ENCODE data around the gene GRK3.
"Not testable (repeated sequence)": the region's sequence is repeated elsewhere in the genome, so short reads cannot be mapped to it uniquely, and the experiment has no call there.

The GRK3 gene

DNA sequence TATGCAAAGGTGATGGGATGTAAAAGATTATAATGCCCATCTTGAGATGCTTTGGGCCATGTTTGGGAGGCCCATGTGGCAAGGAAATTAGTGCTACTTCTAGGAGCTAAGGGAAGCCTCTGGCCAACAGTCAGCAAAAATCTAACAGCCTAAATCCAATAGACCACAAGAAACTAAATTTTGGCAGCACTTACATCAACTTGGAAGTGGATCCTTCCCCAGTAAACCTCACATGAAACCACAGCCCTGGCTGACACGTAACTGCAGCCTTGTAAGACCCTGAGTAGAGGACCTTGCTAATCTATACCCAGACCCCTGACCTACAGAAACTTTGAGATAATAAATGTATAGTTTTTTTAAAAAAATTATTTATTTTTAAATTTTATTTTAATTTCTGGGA lies 13.1 kb upstream of the GRK3 start:
- DNase-seq (ENCODE audit: low read depth): no peak

DNA sequence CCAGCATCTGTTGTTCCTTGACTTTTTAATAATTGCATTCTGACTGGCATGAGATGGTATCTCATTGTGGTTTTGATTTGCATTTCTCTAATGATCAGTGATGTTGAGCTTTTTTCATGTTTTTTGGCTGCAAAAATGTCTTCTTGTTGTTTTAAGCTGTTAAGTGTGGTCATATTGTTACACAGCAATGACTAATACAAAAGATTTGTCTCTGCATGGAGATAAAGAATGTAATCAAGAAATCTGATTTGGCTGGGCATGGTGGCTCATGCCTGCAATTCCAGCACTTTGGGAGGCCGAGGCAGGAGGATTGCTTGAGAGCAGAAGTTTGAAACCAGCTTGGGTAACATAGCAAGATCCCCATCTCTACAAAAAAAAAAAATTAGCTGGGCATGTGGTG lies 12.1 kb upstream of the GRK3 start:
- DNase-seq (ENCODE audit: low read depth): not testable (repeated sequence)

DNA sequence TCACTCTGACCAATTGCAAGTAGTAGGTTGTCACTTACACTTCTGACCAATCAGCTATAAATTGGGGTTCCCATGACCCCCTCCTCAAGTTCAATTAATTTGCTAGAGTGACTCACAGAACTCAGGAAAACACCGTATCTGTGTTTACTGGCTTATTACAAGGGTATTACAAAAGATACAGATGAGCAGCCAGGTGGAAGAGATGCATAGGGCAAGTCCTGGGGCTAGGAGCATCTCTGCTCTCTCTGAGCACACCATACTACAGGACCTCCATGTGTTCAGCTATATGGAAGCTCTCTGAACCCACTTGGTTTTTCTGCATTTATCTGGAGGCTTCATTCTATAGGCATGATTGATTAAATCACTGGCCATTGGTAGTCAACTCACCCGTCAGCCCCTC lies 11.3 kb upstream of the GRK3 start:
- DNase-seq (ENCODE audit: low read depth): no peak

DNA sequence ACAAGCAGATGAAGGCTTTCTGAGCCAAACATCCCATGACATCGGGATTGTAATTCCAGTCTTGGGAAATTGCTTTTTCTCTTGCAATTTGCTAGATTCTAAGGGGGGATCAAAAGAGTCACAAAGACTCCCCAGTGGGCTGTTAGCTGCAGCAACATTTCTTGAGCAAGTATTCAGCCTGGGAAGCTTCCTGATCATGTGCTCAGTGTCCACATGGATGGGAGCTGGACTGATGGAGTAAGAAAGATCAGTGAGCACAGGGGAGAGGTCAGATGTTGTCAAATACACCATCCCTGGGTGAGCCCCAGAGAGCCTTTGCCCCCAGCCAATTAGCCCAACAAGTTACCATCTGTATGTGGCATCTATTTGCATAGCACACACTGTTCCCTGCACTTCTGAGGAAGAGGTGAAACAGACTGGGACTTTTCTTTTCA lies 10.2 kb upstream of the GRK3 start:
- DNase-seq (ENCODE audit: low read depth): no peak

DNA sequence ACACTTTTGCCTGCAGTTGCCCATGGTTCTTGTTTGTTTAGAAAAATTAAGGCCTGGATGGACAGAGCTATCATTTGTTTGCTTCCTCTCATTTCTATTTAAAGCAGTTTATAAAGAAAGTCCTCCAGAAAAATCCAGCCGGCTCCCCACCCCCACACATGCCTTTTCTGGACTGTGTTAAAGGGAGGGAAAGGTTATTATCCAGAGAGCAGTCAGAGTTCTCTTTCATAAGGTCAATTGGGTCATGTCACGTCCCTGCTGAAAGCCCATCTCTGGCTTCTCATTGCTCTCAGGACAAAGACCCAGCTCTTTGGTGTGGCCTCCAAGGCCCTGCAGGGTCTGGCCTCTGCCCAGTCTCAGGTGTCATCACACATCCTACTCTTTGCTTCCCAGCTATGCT lies 9.8 kb upstream of the GRK3 start:
- no peak for DNase-seq (ENCODE audit: low read depth)

DNA sequence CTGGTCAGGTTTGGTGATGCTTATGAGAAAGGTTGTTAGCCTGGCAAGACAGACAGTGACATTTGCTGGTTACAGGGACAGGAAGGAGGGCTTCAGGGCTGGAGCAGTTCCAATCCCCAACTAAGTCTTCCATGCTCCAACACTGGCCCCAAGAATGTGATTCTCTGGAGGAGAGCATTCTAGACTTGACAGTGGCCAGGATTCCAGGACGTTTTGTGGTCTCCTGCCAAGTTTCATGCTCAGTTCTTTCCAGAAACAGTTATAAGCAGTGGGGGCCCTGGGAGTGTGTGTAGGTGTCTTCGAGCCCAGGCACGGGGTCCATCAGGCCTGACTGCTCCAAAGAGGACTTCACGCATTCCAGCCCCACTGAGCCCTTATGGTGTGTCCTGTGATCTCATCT lies 8.9 kb upstream of the GRK3 start:
- no peak for DNase-seq (ENCODE audit: low read depth)

DNA sequence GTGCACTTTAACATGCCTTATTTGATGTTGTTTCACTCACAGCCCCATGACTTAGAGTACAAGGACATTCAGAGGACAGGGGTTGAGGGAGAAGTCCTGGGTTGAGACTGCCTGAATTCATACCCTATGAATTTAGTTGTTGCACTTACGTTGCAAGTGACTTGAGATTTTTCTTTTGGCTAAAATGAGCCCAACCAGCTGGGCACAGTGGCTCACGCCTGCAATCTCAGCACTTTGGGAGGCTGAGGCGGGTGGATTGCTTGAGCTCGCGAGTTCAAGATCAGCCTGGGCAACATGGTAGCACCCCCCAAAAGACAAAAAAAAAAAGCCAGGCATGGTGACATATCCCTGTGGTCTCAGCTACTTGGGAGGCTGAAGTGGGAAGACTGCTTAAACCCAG lies 7.3 kb upstream of the GRK3 start:
- no peak for DNase-seq (ENCODE audit: low read depth)

DNA sequence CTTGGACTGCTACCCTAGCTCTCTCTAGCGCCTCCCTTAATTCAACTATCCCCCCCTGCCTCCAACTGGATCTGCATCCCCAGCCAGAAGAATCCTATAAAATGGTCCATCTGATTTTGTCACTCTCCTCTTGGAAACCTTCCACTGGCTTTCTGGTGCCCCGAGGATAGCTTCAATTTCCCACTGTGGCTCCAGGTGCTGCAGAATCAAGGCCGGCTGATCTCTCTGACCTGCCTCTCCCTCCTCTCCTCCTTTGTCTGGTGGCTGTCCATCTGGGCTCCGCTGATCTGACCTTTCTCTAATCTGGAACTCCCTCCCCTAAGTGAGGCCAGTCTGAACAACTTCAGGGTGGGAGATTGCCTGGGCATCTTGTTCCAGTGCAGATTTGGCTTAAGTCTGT lies 6.1 kb upstream of the GRK3 start:
- no peak for DNase-seq (ENCODE audit: low read depth)

DNA sequence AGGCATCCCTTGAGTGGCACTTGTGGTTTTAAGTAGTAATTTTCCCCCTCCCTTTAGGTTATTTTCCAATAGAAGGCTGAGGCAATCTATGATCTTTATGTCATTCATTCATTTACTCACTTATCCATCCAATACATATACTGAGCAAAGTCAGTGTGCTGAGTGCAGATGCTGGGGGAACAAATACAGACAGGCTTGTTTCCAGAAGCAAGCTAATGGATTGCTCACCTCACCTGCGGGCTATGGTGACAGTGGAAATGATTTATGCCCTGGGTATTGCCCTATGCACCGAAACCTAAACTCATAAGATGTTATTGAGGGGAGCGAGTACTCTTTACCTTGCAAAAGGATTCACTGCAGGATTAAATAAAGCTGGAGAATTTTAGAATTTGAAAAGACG lies 4.6 kb upstream of the GRK3 start:
- not testable (repeated sequence) for DNase-seq (ENCODE audit: low read depth)

DNA sequence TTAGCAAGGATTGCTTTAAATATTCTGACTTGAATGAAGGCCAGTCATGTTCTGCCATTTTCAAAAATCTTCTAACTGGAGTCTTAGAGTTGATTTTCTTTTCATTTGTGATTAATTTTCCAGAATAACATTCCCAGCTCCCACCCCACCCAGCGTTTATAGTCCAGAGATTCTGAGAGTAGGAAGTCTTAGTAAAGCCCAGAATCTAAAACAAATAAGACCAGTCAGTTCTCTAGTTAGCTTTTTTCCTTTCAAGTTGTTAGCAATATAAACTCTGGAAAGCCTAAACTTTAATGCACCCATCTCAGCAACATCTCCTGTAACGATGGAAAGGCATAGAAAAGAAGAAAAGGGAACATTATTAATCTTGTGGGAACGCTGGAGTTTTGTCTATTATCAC lies 3.3 kb upstream of the GRK3 start:
- not testable (repeated sequence) for DNase-seq (ENCODE audit: low read depth)

DNA sequence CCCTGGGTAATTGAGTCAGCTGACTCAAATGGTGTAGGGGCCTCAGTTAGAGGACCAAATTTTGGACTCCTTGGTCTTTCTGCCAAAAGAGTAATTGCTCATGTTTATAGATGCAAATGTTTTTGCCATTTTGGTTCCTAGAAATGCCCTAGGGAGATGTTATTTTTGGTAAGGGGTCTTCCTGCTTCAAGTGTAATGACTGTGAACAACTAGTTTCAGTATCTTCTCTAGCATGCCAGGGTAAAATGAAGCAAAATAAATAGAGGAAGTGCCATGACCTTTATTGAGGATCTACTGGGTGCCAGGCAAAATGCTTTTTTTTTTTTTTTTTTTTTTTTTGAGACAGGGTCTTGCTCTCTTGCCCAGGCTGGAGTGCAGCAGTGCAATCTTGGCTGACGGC lies 2.5 kb upstream of the GRK3 start:
- DNase-seq (ENCODE audit: low read depth): not testable (repeated sequence)

DNA sequence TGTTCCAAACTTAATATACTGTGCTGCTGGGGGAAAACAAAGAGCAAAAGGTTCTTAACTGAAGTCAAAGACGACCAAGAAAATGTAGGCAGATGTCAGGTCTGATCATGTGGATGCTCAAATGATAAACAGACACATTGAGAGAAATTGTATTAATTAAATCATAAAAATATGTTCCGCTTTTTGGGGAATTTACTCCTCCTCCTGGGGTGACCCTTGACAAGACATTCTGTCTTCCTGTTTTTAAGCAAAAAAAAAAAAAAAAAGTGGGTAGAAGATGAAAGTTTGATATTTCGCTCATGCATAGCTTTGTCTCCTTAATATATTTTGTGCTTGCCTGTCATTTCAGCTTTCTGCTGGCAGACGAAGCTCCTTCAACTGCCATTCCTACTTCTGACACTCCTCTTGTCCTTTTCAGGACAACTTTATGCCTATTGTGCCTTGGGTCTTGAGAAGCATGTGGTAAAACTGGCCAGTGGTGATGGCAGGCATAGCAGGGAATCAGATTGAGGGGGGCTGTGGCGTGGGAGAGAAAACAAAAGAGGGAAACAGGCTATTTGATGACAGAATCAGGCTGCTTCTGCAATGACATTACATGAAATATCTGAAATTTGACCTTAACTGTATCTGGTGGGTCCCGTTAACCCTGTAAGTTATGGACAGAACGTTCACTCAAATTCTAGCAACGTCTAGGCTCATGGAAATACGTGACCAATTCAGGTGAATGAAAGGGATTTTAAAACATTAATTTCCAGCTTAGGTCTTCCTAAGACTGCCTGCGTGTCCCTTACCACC lies 1.3 kb upstream of the GRK3 start:
- not testable (repeated sequence) for DNase-seq (ENCODE audit: low read depth)

DNA sequence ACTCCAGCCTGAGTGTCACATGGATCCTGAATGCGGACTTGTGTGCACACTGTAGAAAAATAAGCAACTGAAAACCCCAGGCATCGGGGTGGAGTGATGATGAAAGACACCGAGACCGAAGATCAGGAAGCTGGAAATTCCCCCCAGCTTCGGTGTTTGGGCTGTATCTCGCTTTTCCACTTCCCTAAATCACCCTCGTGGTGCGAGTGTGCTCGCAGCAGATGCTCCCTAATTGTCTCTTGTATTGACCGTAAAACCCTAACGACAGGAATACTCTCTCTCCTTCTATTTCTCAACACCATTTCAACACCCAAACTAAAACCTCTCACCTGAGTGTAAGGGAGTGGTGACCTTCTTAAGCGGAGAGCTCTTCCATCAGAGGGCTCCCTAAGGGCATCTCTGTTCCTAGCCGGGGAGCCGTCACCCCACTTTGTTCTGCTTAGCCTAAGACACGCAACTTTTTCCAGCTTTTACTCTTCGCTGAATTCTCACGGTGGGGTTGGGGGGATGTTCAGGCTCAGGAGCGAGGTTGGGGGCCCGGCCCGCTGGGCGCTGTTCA lies 635 bp upstream of the GRK3 start:
- peak; percentile 16 for DNase-seq (ENCODE audit: low read depth)

DNA sequence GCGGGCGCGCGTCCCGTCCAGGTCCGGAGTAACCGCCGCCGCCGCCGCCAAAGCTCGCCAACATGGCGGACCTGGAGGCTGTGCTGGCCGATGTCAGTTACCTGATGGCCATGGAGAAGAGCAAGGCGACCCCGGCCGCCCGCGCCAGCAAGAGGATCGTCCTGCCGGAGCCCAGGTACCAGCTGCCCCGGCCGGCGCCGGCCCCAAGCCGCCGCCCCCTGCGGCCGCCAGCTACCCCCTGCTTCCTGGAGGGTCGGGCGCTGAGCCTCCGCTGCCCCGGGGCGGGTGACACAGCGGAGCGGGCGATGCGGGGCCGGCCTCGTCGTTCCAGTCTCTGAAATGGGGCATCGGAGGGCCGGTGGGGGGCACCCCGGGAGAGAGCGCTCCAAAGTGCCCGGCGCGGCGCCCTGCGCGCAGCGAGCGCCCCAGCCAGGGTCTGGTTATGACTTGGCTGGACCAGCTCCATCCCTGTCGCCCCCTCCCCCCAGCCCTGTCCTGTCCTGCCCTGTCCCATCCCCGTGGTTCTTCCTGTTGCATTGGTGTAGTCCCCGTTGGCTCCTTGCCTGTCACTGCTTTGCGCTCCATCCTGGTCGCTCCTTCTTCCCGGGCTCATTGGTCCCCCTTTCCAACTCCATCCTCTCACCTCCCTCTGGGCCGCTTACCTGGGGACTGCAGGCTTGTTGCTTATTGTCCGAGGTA lies 653 bp downstream of the GRK3 start:
- DNase-seq (ENCODE audit: low read depth): peak; percentile 5

DNA sequence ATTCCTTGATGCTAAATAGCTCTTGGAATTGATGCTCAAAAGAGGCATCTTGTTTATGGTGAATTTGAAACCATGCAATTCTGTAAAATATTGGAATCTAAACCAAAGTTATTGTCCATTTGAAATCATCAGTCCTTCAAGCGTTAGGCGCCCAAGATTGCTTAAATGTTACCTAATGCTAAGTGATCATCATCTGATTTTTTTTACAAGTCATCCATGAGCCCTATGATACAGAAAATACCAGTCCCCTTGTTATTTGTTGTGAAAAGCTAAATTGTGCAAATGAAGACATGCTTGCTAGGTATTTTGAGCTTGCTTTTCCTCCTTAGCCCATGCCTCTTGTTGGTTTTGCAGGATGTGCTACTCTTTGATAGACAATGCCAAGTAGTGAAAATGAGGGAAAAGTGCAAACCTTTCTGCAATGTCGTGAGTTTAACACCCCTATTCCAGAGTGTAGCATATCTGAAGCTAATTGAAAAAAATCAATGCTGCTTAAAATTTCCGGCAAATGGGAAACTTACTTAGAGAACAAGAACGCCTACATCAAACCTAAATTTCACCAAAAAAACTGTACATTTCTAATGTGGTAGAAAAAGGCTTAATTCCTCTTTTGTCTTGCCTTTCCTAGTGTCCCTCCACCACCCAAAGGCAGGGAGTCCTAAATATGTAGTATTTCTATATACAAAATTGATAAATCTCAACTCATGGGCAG lies 1.9 kb downstream of the GRK3 start:
- DNase-seq (ENCODE audit: low read depth): no peak

DNA sequence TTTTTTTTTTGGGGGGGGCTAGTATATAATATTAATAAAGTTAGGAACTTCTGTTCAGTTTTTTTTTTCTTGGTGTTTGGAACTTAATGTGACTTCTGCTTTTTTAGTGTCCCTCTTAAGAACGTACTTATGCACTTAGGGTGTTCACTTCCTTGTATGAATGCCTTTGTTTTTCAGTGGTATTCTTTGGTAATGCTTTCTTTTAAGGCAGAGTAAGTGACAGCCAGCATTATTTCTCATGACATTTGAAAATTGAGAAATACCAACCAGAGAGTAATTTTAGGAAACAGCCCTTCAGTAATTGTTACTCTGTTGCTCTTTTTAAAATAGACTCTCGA lies 2.4 kb downstream of the GRK3 start:
- DNase-seq (ENCODE audit: low read depth): no peak

DNA sequence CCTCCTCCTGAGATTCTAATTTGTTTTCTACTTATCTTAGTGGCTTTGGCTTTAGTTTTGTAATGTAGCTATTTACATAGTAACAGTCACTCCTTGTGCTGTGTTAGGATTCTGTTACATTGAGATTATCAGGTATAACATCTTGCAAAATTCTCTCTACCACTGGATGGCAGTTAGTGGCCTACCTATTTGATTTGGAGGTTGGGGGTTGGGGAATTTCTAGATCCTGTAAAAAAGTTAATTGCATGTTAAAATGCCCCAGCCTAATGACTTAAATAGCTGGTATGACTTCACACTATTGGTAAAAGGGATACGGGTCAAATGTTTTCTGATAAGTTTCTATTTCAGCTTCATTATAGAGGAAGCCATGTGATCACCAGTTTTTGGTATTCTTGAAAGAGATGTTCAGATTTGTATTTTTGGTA lies 2.8 kb downstream of the GRK3 start:
- DNase-seq (ENCODE audit: low read depth): no peak

DNA sequence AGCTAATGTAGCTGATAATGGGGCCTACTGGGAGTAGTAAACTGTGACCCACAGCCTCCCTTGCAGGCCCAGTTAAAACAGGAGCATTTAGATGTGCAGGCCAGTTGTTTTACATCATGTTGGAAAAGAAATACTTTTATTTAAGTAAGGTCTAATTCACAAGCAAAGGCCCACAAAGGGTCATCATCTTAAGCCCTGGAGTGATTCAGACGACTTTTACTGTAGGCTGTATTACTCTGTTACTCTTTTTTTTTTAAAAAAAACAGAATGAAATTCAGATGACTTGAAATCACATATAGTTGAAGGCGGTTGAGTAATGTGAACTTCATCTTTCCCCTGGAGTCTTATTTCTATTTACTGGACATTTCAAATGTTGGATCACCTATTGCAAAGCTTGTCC lies 3.6 kb downstream of the GRK3 start:
- DNase-seq (ENCODE audit: low read depth): not testable (repeated sequence)

DNA sequence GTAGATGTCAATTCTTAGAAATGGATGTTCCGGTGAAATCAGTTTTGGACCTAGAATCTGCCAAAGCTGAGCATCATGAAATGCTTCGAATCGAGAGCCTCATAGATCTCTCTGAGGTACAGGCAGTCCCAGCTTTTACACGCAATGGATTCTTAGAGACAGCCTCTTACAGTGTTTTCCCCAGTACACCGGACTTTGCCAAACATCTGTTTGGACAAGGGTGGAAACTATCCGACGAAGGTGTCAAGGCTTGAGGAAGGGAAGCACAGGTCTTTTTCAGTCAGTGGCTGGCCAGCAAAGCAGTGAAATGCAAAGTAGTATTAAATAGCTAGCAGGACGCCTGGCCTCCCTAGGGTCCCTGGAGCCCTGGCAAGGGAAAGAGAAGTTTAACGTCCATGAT lies 4.9 kb downstream of the GRK3 start:
- DNase-seq (ENCODE audit: low read depth): no peak

DNA sequence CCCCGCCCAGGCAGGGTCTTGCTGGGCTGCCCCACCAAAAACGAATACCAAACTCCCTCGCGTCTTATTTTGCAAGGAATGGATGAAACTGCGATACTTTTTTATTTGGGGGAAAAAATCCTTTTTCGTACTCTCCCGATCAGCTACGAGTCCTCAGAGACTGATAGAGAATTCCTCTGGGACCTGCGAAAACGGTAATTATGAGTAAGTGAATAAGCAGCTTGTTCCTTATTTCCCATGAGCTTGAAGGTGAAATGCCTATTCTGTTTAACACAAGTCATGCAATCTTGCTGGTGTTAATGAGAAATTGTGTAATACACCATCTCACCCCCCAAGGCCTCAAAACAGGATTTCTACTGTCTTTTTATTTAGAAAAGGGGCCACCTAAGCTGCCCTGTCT lies 5.5 kb downstream of the GRK3 start:
- no peak for DNase-seq (ENCODE audit: low read depth)

DNA sequence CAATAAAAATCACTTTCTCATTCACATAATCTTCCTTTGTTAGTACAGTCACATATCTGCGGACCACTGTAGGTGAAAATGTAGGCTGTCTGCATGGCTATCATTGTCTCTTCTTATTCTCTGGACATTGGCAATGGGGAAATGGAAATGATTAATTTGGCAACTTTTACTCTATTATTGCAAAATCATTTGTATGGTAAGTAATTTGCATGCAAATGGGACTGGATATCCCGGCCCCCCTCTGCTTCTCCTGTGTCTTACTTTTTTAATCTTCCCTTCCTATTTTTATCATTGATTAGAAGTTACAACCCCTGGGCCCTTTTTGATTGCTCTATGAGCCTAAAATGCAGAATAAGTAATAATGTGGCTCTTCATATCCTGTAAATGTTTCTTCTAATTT lies 6.0 kb downstream of the GRK3 start:
- DNase-seq (ENCODE audit: low read depth): no peak

DNA sequence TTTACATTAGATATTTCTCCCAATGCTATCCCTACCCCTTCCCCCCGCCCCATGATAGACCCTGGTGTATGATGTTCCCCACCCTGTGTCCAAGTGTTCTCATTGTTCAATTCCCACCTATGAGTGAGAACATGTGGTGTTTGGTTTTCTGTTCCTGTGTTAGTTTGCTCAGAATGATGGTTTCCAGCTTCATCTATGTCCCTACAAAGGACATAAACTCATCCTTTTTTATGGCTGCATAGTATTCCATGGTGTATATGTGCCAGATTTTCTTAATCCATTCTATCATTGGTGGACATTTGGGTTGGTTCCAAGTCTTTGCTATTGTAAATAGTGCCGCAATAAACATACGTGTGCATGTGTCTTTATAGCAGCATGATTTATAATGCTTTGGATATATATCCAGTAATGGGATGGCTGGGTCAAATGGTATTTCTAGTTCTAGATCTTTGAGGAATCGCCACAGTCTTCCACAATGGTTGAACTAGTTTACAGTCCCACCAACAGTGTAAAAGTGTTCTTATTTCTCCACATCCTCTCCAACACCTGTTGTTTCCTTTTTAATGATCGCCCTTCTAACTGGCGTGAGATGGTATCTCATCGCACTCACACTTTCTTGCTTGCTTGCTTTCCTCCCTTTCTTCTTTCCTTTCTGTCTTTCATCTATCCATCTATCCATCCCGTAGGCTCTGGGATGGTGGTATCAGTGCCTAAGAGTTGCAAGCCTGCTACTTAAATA lies 7.7 kb downstream of the GRK3 start:
- not testable (repeated sequence) for DNase-seq (ENCODE audit: low read depth)

All from stimulated activated CD8-positive, alpha-beta memory T cell treated with anti-CD3 and anti-CD28 coated beads, Interleukin-12 subunit alpha, Interleukin-12 subunit beta, amount 100 ng/mL, for 4 hours (primary cell).